ENCODE measurements around the gene EHD4.

GRCh38 chr15:41884458-41884857 lies 87.9 kb downstream of the EHD4 start:
- no peak for TF ChIP-seq CTCF (IDR thresholded peaks at IDR 0.05)
- TF ChIP-seq POLR2A (IDR thresholded peaks at IDR 0.05), result no peak
